Fibroblast of pulmonary artery (primary cell): ENCODE results near the gene NEMP1.

Experiments
- DNase-seq: peaks from one replicate; pipeline ENCODE4 v3.0.0-alpha.2; 2010; ENCODE audit warnings: low read depth
- H3K4me3 ChIP-seq: replicated peaks from 2 replicates; pipeline ENCODE4 v1.5.1; 2011; ENCODE audit warnings: low read depth, mild to moderate bottlenecking, control low read depth, low read length, moderate library complexity
- CTCF ChIP-seq: IDR thresholded peaks from 2 replicates; pipeline ENCODE4 v1.5.1; 2011; ENCODE audit warnings: mild to moderate bottlenecking, control low read depth, low read length, inconsistent platforms; ENCODE audit errors: missing control alignments

NEMP1 gene

GRCh38 chr12:57039016-57039798, 39.4 kb downstream of the NEMP1 start:
- TF ChIP-seq CTCF: no peak
- DNase-seq: no peak

GRCh38 chr12:57037264-57037663, 41.3 kb downstream of the NEMP1 start:
- H3K4me3 ChIP-seq: no peak overlapping the region
- TF ChIP-seq CTCF: no peak
- no peak for DNase-seq

More at GRCh38 chr12:57039016-57039798, 39.4 kb downstream of the NEMP1 start:
- no peak overlapping the region for H3K4me3 ChIP-seq

GRCh38 chr12:57033431-57033830, 45.2 kb downstream of the NEMP1 start:
- DNase-seq: no peak
- no peak for TF ChIP-seq CTCF

GRCh38 chr12:57031789-57032188, 46.8 kb downstream of the NEMP1 start:
- no peak overlapping the region for H3K4me3 ChIP-seq
- no peak for TF ChIP-seq CTCF
- DNase-seq: no peak

More at GRCh38 chr12:57033431-57033830, 45.2 kb downstream of the NEMP1 start:
- no peak overlapping the region for H3K4me3 ChIP-seq

DNA sequence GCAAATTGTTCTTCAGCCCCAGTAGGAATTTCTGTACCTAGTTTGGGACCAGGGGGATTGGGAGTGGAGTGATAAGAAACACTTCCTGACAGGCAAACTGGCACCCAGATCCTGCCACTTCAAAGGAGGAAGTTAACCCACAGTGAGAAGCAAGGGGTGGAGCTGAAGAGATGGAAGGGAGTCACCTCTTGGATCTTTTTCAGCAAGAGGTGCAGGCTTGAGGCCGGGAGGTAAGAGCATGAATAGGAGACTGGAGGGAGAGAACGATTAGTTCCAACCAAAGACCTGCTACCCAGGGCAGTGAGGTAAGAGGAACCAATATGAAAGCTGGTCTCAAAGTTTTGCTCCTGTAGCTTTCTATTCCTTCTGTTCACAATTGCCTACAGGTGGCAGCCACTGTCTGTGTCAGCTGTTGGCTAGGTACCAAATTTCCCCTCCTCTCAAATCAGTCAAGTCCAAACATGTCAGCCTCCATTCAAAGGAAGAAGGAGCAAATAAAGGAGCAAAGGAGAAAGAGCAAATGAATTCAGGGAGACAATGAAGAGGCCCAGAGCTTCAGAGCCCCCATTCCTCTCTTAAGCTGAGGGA, 47.4 kb downstream of the NEMP1 start:
- no peak for TF ChIP-seq CTCF
- no peak overlapping the region for H3K4me3 ChIP-seq
- DNase-seq: no peak

GRCh38 chr12:57029457-57029856, 49.1 kb downstream of the NEMP1 start:
- TF ChIP-seq CTCF: no peak
- no peak overlapping the region for H3K4me3 ChIP-seq
- DNase-seq: no peak
